IPS-18c (cell line): ENCODE results near the gene DNPEP.
A peak's percentile ranks its signal among the peaks of the same experiment; 100 is the strongest.

ENCODE experiments used
- H3K4me3 ChIP-seq: 2 replicates; pipeline ENCODE4 v1.7.0; 2013; ENCODE audit warnings: low read depth, mild to moderate bottlenecking, low read length, moderate library complexity; ENCODE audit not compliant: insufficient read depth
- H3K9me3 ChIP-seq: one replicate; pipeline ENCODE4 v1.6.1; 2013; ENCODE audit warnings: mild to moderate bottlenecking, low read length, moderate library complexity; ENCODE audit not compliant: control insufficient read depth, insufficient read depth

DNPEP gene

DNA sequence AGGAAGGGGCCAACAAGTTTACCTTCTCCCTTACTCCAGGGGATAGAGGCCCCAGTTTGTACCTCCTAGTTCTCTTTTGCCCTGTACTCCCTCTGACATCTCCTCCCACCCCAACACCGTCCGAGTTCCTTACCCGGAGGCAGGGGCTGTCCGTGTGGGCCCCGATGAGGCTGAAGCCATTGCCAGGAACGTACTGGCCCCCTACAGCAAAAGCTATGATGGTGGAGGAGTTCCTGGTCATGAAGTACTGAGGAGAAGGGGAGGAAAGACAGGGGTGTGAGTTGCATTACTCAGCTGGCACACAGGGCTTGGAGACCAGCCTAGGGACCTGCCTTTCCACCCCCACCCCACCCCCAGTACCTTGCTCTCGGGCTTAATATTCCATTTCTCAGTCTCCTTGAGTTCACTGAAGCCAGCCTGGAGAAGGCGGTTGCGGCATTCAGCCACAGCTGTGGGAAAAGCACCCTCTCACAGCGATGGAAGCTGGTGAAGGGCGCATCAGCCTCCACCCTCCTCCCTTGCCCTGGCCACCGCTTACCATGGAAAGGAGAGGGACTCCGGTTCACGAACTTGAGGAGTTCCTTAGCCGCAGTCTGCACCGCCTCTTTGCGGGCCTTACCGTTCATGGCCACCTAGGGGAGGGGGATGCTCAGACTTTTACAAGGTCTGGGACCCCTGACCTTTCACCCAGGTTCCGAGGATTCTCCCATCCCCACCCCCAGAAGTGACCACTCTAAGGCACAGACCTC, 1.0 kb downstream of the DNPEP start:
- H3K4me3 ChIP-seq = peak overlapping the region; percentile 81
- H3K9me3 ChIP-seq = no peaks in the 10 kb centered on the region

GRCh38 chr2:219385958-219386520, 1.7 kb downstream of the DNPEP start:
- Histone ChIP-seq H3K4me3 (no peak overlapping the region), H3K9me3 (no peaks in the 10 kb centered on the region)

GRCh38 chr2:219384859-219385258, 2.9 kb downstream of the DNPEP start:
- no peaks in the 10 kb centered on the region for H3K9me3 ChIP-seq
- H3K4me3 ChIP-seq = no peak overlapping the region

GRCh38 chr2:219384083-219384713, 3.5 kb downstream of the DNPEP start:
- H3K4me3 ChIP-seq = no peak overlapping the region
- H3K9me3 ChIP-seq = no peaks in the 10 kb centered on the region

DNA sequence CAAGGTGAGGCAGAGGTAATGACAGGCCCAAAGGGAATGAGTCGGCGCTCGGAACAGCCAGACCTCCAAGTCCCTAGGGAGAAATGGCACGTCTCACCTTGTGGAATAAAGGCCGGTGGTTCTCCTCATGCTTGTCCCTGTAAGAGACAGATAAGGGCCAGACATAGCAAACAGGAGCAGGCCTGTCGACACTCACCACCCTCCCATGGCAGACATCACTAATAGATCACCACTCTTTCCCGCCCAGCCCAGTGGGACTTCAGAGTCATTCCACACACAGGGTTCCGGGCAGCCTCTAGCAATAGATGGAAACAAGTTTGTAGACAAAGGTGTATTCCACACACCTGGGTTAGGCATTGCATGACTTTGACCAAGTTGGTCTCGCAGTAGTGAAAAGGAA, 6.3 kb downstream of the DNPEP start:
- no peaks in the 10 kb centered on the region for H3K9me3 ChIP-seq

DNA sequence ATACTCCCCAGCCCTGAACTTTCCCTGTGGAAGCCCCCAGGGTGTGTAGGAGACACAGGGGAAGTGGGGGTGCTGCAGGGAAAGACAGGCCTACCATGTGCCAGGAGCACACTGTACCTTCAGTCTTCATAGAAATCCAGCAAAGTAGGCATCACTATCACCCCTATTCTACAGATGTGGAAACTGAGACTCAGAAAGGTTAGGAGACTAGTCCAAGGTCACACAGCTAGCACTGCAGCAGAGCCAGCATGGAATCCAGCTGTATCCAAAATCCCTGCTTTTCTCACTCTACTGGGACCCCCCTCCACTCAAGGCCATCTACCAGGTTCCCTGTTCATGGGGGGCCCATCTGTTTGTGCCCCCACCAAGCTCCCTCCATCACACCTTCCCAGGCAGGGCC, 6.8 kb downstream of the DNPEP start:
- Histone ChIP-seq H3K4me3 (no peak overlapping the region), H3K9me3 (no peaks in the 10 kb centered on the region)

More for the DNA sequence above, 6.3 kb downstream of the DNPEP start:
- H3K4me3 ChIP-seq = no peak overlapping the region

GRCh38 chr2:219378163-219378851, 9.4 kb downstream of the DNPEP start:
- Histone ChIP-seq H3K4me3 (no peak overlapping the region), H3K9me3 (no peaks in the 10 kb centered on the region)

- Histone ChIP-seq H3K9me3 (no peaks in the 10 kb centered on the region), H3K4me3 (no peak overlapping the region)
Measured at GRCh38 chr2:219369447-219369861, 18.3 kb downstream of the DNPEP start.

GRCh38 chr2:219368690-219369191, 19.0 kb downstream of the DNPEP start:
- Histone ChIP-seq H3K4me3 (no peak overlapping the region), H3K9me3 (no peaks in the 10 kb centered on the region)

GRCh38 chr2:219362524-219363164, 25.1 kb downstream of the DNPEP start:
- Histone ChIP-seq H3K9me3 (no peaks in the 10 kb centered on the region), H3K4me3 (no peak overlapping the region)

- Histone ChIP-seq H3K9me3 (no peaks in the 10 kb centered on the region), H3K4me3 (no peak overlapping the region)
Measured at GRCh38 chr2:219362072-219362471, 25.6 kb downstream of the DNPEP start.

- no peaks in the 10 kb centered on the region for H3K9me3 ChIP-seq
- H3K4me3 ChIP-seq = peak overlapping the region; percentile 55
Measured at GRCh38 chr2:219358170-219359075, 29.3 kb downstream of the DNPEP start.

DNA sequence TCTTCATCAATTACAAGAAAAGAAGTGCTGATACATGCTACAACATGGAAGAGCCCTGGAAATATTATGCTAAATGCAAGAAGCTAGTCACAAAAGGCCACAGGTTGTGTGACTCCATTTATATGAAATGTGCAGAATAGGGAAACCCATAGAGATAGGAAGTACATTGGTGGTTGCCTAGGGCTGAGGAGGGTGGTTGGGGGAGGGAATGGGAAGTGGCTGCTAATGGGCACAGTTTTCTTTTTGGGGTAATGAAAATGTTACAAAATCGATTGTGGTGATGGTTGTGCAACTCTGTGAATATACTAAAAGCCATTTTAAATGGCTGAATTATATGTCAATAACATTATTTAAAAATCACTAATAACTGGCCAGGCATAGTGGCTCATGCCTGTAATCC, 30.9 kb downstream of the DNPEP start:
- no peak overlapping the region for H3K4me3 ChIP-seq
- no peaks in the 10 kb centered on the region for H3K9me3 ChIP-seq

DNA sequence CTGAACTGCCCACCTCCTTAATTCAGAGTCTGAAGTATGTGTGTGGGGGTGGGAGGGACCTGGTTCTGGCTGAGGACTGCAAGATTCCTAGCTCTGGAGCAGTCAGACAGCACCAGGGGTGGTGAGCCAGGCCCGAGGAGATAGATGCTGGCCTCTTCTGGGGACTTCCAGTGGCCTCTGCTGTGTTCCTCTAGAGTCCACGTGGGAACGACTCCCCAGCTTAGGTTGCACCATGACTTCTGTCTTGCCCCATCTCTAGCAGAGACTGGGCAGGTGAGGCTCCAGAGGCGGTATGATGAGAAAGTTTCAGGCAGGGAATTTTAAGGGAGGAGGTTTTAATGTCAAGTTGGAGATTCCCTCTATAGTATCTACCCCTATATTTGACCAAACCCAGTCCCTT, 33.1 kb downstream of the DNPEP start:
- Histone ChIP-seq H3K4me3 (no peak overlapping the region), H3K9me3 (no peaks in the 10 kb centered on the region)

GRCh38 chr2:219353129-219353528, 34.6 kb downstream of the DNPEP start:
- H3K9me3 ChIP-seq = no peaks in the 10 kb centered on the region
- H3K4me3 ChIP-seq = no peak overlapping the region

DNA sequence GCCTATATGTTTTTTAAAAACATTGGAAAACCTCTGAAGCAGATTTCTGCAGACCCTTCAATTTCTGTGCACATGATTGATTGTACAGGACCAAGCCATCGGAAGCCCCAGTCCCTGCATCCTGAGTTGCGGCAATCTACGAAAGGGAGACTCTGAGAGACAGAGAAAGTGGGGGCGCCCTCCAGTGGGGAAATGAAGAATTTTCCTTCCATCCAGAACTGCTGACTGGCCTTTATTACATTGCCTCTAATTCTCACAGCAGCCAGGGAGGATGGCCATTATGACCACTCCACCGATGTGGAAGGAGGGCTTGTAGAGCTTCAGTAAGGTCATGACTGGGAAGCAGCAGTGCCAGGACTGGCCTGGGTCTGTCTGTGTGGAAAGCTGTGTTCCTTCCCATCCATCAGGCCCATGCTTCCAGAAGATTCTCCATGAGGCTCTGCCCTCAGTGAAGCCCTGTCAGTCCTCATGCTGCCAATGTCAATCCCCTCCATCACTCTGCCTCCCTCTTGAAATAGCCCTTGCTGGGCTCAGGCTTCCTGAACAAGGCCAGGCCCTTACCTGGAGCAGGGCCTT, 35.2 kb downstream of the DNPEP start:
- no peak overlapping the region for H3K4me3 ChIP-seq
- no peaks in the 10 kb centered on the region for H3K9me3 ChIP-seq
